ENCODE data around the gene UBN1.
"Not testable (repeated sequence)": the region's sequence is repeated elsewhere in the genome, so short reads cannot be mapped to it uniquely, and the experiment has no call there.

Gene UBN1

DNA sequence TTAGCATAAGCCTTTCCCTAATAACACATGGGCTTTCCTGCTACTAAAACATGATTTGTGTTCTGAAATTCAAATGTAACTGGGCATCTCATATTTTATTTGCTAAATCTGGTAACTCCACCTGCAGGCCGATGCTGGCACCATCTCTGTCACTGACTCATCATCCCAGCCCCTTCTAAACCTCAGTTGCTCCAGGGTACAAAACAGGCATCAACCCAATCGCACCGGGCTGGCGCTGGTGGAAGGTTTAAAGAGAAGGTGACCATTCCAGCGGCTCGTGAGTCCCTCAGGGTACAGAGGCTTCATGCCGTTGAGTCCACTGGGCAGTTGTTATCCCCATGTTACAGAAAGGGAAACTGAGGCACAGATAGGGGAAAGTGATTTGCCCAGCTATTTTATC, 62.5 kb downstream of the UBN1 start:
- no peak for ATAC-seq

DNA sequence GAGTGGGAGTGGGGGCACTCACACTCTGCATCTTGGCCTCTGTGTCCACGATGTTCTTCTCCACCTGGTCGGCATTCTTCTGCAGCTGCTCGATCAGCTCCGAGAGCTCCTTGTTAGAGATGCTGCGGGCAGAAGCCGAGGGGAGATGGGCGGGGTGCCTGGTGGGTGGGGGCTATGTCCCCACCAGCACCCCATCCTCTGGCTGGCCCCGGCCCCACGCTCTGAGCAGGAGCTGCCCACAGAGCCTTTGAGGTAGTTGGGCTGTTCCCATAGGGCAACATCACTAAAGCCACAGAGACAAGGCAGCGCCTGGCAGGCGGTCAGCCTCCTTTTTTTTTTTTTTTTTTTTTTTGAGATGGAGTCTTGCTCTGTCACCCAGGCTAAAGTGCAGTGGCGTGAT, 63.5 kb downstream of the UBN1 start:
- no peak for ATAC-seq

GRCh38 chr16:4911970-4912386, 64.7 kb downstream of the UBN1 start:
- no peak for ATAC-seq

DNA sequence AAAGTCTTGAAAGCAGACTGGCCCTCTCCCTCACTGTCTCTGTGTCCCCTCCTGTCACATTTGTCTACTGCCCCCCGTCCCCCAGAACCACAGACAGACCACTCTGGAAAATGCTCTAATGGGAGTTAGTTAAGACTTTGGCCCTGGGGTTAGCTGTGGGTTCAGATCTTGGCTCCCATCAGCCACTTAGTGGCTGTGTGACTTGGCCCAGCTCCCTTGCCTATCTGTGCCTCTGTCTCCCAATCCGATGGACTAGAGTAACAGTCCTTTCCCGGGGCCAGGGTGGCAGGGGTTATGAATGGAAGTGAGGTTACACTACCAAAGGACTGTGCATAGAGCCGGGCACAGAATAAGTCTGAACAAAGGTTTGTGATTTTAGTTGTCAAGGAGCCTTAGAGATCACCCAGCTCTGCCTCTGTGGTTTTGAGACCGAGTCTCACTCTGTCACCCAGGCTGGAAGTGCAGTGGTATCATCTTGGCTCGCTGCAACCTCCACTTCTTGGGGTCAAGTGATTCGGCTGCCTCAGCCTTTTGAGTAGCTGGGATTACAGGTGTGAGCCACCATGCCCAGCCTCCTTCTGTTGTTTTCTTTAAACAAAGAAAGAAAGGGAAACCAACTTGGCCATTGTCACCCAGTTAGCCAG, 66.0 kb downstream of the UBN1 start:
- no peak for ATAC-seq

- no peak for ATAC-seq
Measured at GRCh38 chr16:4913774-4914525, 66.7 kb downstream of the UBN1 start.

GRCh38 chr16:4914528-4915225, 67.4 kb downstream of the UBN1 start:
- no peak for ATAC-seq

DNA sequence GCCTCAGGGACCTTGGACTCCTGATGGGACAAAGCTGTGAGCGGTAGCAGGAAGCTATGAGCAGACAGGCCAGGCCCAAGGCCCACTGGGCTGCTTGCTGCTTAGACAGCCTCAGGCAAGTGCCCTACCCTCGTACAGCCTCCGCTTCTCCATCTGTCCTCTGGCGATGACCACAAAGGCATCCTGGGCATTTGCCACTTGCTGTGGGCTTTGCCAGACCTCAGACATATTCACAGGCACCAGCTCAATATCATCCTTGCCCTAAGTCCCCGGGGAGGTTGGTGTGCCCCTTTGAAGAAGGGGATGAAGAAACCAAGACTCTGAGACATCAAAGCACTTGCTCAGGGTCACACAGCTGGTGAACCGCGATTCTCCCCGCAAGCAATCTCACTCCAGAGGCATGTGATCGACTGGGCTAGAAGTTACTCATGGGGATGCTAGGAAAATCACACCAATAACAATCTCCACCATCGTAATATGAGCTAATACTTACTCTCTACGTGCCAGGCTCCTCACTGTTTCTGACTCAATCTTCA, 68.0 kb downstream of the UBN1 start:
- no peak for ATAC-seq

DNA sequence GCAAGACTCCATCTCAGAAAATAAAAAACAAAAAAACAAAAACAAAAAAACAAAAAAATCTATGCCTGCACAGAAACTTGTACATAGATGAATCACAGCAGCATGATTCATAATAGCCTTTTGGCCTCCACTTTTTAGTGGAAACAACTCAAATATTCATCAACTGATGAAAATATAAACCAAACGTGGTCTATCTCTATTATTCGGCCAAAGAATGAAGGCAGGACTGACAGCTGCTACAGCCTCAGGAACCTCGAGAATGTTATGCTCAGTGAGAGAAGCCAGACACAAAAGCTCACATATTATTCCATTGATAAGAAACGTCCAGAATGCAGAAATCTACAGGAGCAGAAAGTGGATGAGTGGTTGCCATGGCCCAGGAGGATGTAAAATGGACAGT, 69.8 kb downstream of the UBN1 start:
- no peak for ATAC-seq

DNA sequence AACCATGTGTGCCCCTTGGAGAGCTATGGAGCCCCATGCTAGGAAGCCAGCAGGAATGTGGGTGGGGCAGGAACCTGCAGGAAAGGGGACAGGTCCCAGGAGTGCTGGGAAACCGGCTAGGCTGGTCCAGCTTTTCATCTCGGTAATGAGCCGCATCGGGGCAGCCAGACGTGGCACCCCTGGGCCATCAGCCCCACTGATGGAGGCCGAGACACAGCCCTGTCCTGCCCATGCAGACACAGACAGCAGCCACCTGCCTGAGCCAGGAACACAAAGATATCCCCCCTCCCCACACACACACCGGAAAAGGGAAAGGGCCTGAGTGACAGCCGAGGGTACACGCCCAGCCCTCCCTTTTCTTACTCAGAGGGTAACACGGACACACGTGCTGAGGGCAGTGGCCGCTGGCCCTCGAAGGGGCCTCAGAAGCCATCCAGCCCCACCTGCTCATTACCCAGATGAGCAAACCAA, 71.5 kb downstream of the UBN1 start:
- no peak for ATAC-seq

GRCh38 chr16:4920826-4921225, 73.5 kb downstream of the UBN1 start:
- no peak for ATAC-seq

GRCh38 chr16:4922721-4923342, 75.6 kb downstream of the UBN1 start:
- no peak for ATAC-seq

DNA sequence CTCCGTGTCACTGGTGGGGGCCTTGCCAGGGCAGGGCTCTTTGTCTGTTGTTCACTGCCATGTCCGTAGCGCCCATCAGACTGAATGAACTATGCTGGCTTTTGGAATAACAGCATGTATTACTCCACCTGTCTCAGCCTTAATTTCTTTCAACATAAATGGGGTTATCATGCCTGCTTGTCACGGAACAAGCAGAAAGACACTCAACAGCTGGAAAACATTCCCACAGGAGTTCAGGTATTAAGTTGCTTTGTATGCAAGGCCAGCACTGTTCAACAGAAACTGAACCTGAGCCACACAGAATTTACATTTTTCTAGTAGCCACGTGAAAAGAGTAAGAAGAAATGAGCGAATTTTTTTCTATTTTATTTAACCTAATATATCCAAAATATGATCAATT, 76.6 kb downstream of the UBN1 start:
- no peak for ATAC-seq

DNA sequence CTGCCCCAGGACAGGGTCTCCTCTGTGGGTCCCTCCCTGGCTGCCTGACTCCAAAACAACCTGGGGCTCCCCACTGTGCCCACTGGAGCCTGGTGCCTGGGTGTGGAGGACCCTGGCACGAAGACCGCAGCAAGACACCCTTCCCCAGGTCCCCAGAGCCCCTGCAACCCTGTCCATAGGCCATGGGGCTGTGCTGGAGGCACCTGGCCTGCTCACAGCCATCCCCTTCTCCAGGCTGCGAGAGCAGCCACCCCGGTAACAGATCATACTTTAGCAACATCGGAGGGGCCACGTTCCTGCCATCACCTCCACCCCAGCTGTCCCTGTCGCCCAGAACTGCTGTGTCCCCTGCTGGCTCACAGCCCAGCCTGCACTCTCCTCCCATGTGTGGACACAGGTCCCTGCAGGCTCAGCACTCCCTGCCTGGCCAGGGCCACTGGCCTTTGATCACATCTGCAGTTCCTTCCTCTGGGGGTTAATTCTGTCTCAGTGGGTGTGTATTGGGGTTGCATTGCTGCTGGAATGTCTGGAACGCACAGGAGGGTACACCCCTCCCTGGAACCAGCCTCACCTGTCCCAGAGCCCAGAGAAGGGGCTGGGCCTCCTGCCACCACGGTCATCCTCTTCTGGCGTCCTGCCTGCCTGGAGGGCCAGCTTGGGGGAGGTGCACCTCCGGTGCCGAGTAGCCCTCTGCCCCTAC, 77.5 kb downstream of the UBN1 start:
- no peak for ATAC-seq

- ATAC-seq = no peak
Measured at GRCh38 chr16:4925293-4925607, 78.0 kb downstream of the UBN1 start.

- no peak for ATAC-seq
Measured at GRCh38 chr16:4925791-4926190, 78.5 kb downstream of the UBN1 start.

DNA sequence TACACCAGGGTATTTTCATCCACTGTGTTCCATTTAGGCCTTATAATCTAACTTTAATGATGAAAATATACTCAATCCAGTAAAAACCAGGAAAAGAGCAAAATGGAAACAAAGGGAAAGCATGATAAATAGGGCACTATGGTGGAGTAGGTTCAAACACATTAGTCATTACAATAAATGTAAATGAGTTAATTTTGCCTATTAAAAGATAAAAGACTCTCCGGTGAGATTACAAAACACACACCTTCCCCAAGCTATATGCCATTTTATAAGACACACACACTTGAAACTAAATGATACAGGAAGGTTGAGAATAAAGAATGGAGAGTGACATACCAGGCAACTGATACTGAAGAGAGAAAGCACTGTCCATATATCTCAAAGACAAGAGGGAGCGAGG, 79.6 kb downstream of the UBN1 start:
- no peak for ATAC-seq

DNA sequence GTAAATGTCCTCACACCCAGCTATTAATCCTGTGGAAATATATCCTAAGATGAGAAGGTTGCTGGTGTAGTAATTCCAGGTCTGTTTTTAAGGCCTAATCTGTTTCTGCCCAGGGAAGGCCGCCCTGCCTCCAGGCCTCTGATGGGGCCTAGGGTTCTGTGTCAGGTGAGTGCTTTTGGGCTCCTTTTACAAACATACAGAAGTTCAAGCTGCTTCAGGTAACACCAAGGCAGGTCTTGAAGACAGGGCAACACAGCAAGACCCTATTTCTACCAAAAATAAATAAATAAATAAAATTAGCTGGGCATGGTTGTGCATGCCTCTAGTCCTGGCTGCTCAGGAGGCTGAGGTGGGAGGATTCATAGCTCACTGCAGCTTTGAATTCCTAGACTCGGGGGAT, 80.4 kb downstream of the UBN1 start:
- ATAC-seq = no peak

DNA sequence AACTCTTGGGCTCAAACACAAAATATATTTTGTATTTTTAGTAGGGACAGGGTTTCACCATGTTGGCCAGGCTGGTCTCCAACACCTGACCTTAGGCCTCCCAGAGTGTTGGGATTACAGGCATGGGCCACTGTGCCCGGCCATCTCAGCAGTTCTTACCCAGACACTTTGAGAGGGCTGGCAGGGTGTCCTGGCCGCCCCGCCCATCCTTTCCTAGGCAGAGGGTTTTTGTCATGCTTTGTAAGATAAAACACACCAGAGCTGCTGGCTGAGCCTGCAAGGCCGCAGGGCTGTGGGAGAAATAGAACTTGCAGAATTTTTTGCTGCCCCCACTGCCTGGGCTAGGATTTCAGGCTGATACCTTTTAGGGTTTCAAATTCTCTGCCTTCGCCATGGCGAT, 80.9 kb downstream of the UBN1 start:
- ATAC-seq = no peak

DNA sequence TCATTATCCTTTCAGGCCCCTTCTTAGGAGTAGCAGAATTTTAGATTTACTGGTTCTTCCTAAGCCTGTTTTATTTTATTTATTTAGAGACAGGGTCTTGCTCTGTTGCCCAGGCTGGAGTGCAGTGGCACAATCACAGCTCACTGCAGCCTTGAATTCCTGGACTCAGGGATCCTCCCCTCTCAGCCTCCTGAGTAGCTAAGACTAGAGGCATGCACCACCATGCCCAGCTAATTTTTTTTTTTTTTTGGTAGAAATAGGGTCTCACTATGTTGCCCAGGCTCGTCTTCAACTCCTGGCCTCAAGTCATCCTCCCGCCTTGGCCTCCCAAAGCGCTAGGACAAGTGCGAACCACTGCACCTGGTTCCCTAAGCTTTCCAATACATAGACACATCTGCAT, 82.3 kb downstream of the UBN1 start:
- ATAC-seq = not testable (repeated sequence)

DNA sequence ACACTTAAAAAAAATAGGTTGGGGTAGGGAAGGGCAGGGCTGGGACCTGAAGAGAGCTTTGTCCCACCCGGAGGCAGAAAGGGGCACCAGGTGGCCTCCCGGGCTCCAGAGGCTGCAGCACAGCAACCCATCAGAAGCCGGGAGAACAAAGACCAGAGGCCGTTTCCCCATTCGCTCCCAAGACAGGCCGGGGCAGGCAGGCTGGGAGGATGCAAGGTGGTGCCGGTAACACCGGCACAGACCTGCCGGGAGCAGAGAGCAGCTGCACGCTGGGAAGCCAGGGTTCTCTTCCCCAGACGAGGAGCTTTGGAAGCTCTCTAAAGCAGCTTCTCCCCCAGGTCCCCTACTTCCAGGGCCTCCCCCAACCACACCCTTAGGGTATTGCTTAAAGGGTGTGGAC, 84.1 kb downstream of the UBN1 start:
- ATAC-seq = no peak

Data from activated CD4-positive, CD25-positive, alpha-beta regulatory T cell treated with anti-CD3 and anti-CD28 coated beads, Interleukin-2, amount 50 U/mL, for 24 hours (primary cell).